Measurements from ENCODE around the gene KCNIP4.

GRCh38 chr4:21377046-21377445, 571.5 kb downstream of the KCNIP4 start:
- TF ChIP-seq HDGF (IDR thresholded peaks at IDR 0.05; ENCODE audit: borderline replicate concordance) (no peak), SUZ12 (IDR thresholded peaks at IDR 0.05) (no peak), SP1 (IDR thresholded peaks at IDR 0.05) (no peak)

Data from HEK293T (cell line).